Smooth muscle cell (in vitro differentiated cells): ENCODE measurements around the gene ALDH1A2. TPM values are rescaled to one million over a fixed set of nuclear protein-coding genes. Genes with fewer than 3 reads are reported as not detected.

Source experiments
- DNase-seq: peaks from one replicate; lab custom pipeline; 2025; ENCODE audit not compliant: unreplicated experiment; lab: John Stamatoyannopoulos, UW
- H2AFZ ChIP-seq: fragments of 200-600 bp; sonication (generic); 2 replicates; pipeline ENCODE4 v1.6.0; 2016; ENCODE audit warnings: antibody characterized with exemption, low read depth, mild to moderate bottlenecking
- H3F3A ChIP-seq: fragments of 200-600 bp; sonication (generic); 2 replicates; pipeline ENCODE4 v1.6.0; 2017; ENCODE audit warnings: antibody characterized with exemption, low read depth
- H3K27ac ChIP-seq: fragments of 200-600 bp; sonication (generic); 2 replicates; pipeline ENCODE4 v1.5.1; 2016; ENCODE audit warnings: low read depth, mild to moderate bottlenecking
- H3K27me3 ChIP-seq: fragments of 200-600 bp; sonication (generic); 2 replicates; pipeline ENCODE4 v1.6.1; 2016; ENCODE audit warnings: low read depth, mild to moderate bottlenecking
- H3K36me3 ChIP-seq: fragments of 200-600 bp; sonication (generic); 2 replicates; pipeline ENCODE4 v1.5.1; 2016; ENCODE audit warnings: low read depth
- H3K4me1 ChIP-seq: fragments of 200-600 bp; sonication (generic); 2 replicates; pipeline ENCODE4 v1.5.1; 2016; ENCODE audit warnings: low read depth
- H3K4me2 ChIP-seq: fragments of 200-600 bp; sonication (generic); 2 replicates; pipeline ENCODE4 v1.6.0; 2016; ENCODE audit warnings: mild to moderate bottlenecking
- H3K4me3 ChIP-seq: fragments of 200-600 bp; sonication (generic); 2 replicates; pipeline ENCODE4 v1.5.1; 2016; ENCODE audit warnings: mild to moderate bottlenecking
- H3K79me2 ChIP-seq: fragments of 200-600 bp; sonication (generic); 2 replicates; pipeline ENCODE4 v1.6.0; 2016; ENCODE audit warnings: low read depth, mild to moderate bottlenecking
- H3K9ac ChIP-seq: fragments of 200-600 bp; sonication (generic); 2 replicates; pipeline ENCODE4 v1.6.0; 2016; ENCODE audit warnings: low read depth
- H3K9me3 ChIP-seq: fragments of 200-600 bp; sonication (generic); replicated peaks from 2 replicates; pipeline ENCODE4 v1.5.1; 2016; ENCODE audit warnings: low read depth
- H4K20me1 ChIP-seq: fragments of 200-600 bp; sonication (generic); 2 replicates; pipeline ENCODE4 v1.6.0; 2016; ENCODE audit warnings: low read depth
- CTCF ChIP-seq: fragments of 200-600 bp; sonication (generic); IDR thresholded peaks from 2 replicates; pipeline ENCODE4 v1.5.1; 2017; ENCODE audit warnings: borderline replicate concordance, mild to moderate bottlenecking, antibody characterized with exemption; ENCODE audit not compliant: insufficient read depth, poor library complexity, severe bottlenecking
- WGBS: methylation state at CpG from one replicate; pipeline ENCODE4 v1.1.7; 2016; ENCODE audit warnings: low lambda C conversion rate; 5-methylcytosine and 5-hydroxymethylcytosine counted together
- polyA plus RNA-seq: library from polyadenylated mRNA; unstranded; fragments of >200 nt; fragmentation: Nextera tagmentation; extraction: Ambion mirVana; gene quantifications from 2 replicates; pipeline ENCODE4 v1.2.1, GENCODE V29; 2016
- total RNA-seq: library from RNA; depleted of rRNA; stranded (reverse); fragments of >200 nt; gene quantifications from 2 replicates; pipeline ENCODE4 v1.2.3, GENCODE V29; 2014

The ALDH1A2 gene
- total and polyA plus RNA-seq, 2 experiments from 2014 or later: 0.49 to 2.9 TPM

DNA sequence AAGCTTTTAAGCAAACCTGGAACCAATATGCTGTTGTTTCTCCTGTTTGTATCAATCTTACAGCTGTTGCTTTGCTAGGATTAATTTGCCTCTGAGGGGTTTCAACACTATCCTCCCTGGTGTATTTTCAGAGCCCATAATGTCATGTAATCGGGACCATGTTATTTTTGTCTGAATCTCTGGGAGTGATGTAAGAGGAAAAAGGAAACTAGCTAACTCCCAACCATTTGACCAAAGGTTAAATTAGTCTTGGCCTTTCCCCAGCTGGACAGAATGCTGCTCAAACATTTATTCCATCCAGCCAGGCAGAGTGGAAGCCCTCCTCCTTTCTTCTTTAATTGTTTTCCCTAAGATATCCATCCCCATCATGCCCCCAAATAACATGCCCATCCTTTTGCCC is 142.2 kb downstream of the ALDH1A2 start:
- WGBS: 56% methylated on average over 1 of the region's 1 CpG
- no peaks in the 10 kb centered on the region for H3K79me2 ChIP-seq
- DNase-seq: no peak
- no peaks in the 10 kb centered on the region for H4K20me1 ChIP-seq
- H3K27me3 ChIP-seq: no peaks in the 10 kb centered on the region
- H3F3A ChIP-seq: no peaks in the 10 kb centered on the region
- no peaks in the 10 kb centered on the region for H3K36me3 ChIP-seq
- H3K27ac ChIP-seq: no peak overlapping the region
- H3K4me3 ChIP-seq: no peak overlapping the region
- no peaks in the 10 kb centered on the region for H3K4me1 ChIP-seq
- no peak for TF ChIP-seq CTCF
- no peak overlapping the region for H3K4me2 ChIP-seq
- H3K9me3 ChIP-seq: no peaks in the 10 kb centered on the region
- no peak overlapping the region for H2AFZ ChIP-seq
- no peak overlapping the region for H3K9ac ChIP-seq

DNA sequence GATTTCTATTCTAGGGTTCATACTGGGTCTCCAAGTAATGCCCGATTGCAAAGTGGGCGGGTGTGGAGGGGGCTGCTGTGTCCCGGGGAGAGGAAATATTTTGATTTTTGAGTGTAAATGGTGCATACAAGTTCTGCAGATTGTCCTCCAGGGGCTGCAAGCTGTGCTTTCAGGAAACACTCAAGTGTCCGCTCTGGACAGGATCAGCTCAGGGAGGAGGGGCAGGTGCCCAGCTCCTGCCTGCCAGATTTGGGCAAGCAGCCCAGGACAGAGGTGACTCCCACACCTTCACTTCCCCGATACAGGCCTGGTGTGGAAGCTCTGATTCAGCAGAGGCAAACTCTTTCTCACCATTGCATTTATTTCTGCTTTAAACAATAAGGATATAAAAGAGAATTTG is 142.7 kb downstream of the ALDH1A2 start:
- Histone ChIP-seq H3K79me2 (no peaks in the 10 kb centered on the region), H3K9ac (no peak overlapping the region), H3K36me3 (no peaks in the 10 kb centered on the region), H3F3A (no peaks in the 10 kb centered on the region), H3K4me3 (no peak overlapping the region), H3K4me2 (no peak overlapping the region), H3K9me3 (no peaks in the 10 kb centered on the region), H2AFZ (no peak overlapping the region), H4K20me1 (no peaks in the 10 kb centered on the region), H3K4me1 (no peaks in the 10 kb centered on the region), H3K27me3 (no peaks in the 10 kb centered on the region), H3K27ac (no peak overlapping the region)
- TF ChIP-seq CTCF: no peak
- no peak for DNase-seq
- WGBS: 85% methylated on average over 5 of the region's 5 CpGs

DNA sequence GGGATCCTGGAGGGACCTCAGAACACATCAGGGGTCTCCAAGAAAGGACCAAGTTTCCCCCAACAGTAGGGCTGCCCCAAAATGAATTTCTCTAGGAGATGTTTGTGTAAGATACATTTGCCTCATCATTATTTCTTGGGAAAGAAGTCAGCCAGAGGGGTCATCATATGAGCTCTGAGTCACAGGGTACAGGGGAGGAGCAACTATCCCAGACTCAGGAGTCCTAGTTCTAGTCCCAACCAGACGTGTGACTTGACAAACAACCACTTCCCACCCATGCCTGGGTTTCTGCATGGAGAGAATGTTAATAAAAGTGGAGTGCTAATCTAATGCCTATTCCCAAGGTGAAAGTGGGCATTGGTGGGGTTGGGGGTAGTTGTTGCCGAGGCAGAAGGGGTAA is 144.1 kb downstream of the ALDH1A2 start:
- Histone ChIP-seq H3K79me2 (no peaks in the 10 kb centered on the region), H3K9ac (no peak overlapping the region), H2AFZ (no peak overlapping the region), H3K4me3 (no peak overlapping the region), H3K4me2 (no peak overlapping the region), H3K9me3 (no peaks in the 10 kb centered on the region), H3K27me3 (no peaks in the 10 kb centered on the region), H3K27ac (no peak overlapping the region), H3K36me3 (no peaks in the 10 kb centered on the region), H3K4me1 (no peaks in the 10 kb centered on the region), H3F3A (no peaks in the 10 kb centered on the region), H4K20me1 (no peaks in the 10 kb centered on the region)
- no peak for TF ChIP-seq CTCF
- DNase-seq: no peak
- WGBS: 83% methylated on average over 2 of the region's 2 CpGs

DNA sequence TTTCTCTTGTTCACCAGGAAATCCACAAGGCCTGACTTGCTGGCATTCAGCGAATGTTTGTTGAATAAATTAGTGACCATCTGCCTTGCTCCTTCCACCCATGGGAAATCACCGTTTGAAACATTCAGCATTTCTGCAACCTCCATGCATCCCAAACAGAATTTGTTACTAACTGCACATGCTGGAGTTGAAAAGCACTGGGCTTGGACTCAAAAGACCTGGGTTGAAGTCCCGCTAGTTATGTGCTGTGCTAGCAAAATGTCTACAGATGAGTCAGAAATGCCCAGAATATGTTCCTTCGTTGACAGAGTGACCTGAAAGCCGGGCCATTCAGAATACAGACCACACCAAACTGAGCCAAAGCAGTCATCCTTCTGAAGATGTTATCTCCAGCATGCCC is 144.6 kb downstream of the ALDH1A2 start:
- H3K4me1 ChIP-seq: no peaks in the 10 kb centered on the region
- H3K79me2 ChIP-seq: no peaks in the 10 kb centered on the region
- H4K20me1 ChIP-seq: no peaks in the 10 kb centered on the region
- no peak for TF ChIP-seq CTCF
- H3K36me3 ChIP-seq: no peaks in the 10 kb centered on the region
- H3K4me2 ChIP-seq: no peak overlapping the region
- no peaks in the 10 kb centered on the region for H3F3A ChIP-seq
- WGBS: 76% methylated on average over 5 of the region's 5 CpGs
- H3K27ac ChIP-seq: no peak overlapping the region
- no peaks in the 10 kb centered on the region for H3K9me3 ChIP-seq
- DNase-seq: no peak
- H3K9ac ChIP-seq: no peak overlapping the region
- H3K4me3 ChIP-seq: no peak overlapping the region
- H2AFZ ChIP-seq: no peak overlapping the region
- no peaks in the 10 kb centered on the region for H3K27me3 ChIP-seq
